ENCODE data around the gene PTAFR.

The PTAFR gene

GRCh38 chr1:28156821-28157220 is 19.7 kb downstream of the PTAFR start:
- H3K27me3 ChIP-seq (ENCODE audit: low read length) = no peaks in the 10 kb centered on the region
- TF ChIP-seq EZH2phosphoT487 (conservative IDR thresholded peaks at IDR 0.05; ENCODE audit: low read length) (no peak), CTCF (IDR thresholded peaks at IDR 0.05; ENCODE audit: insufficient read depth, low read length, poor library complexity, severe bottlenecking) (no peak)
- no peak overlapping the region for H3K9ac ChIP-seq (ENCODE audit: low read length)
- H3K36me3 ChIP-seq (ENCODE audit: low read length) = no peaks in the 10 kb centered on the region
- no peak overlapping the region for H3K4me2 ChIP-seq (ENCODE audit: low read depth, low read length, poor library complexity, severe bottlenecking)
- no peak overlapping the region for H2AFZ ChIP-seq (ENCODE audit: low read depth, low read length, severe bottlenecking)
- no peaks in the 10 kb centered on the region for H4K20me1 ChIP-seq (ENCODE audit: low read depth, low read length)
- H3K79me2 ChIP-seq (ENCODE audit: insufficient read depth, low read length) = peaks cover 91% of the 10 kb centered on the region
- 0 out of 2 replicates have a peak overlapping the region, but pooled peaks have one; percentile 13 for H3K27ac ChIP-seq (ENCODE audit: low read depth, low read length)
- no peaks in the 10 kb centered on the region for H3K9me3 ChIP-seq (ENCODE audit: insufficient read depth, low read length)
- H3K4me3 ChIP-seq (ENCODE audit: insufficient read depth, low read length, poor library complexity, severe bottlenecking) = no peak overlapping the region
- H3F3A ChIP-seq (ENCODE audit: insufficient read depth) = peaks cover 13% of the 10 kb centered on the region
- H3K9me2 ChIP-seq (replicated peaks; ENCODE audit: insufficient read depth, low read length) = no peaks in the 10 kb centered on the region

GRCh38 chr1:28155628-28156027 is 20.9 kb downstream of the PTAFR start:
- Histone ChIP-seq H3K27me3 (ENCODE audit: low read length) (no peaks in the 10 kb centered on the region), H4K20me1 (ENCODE audit: low read depth, low read length) (no peaks in the 10 kb centered on the region), H3K9ac (ENCODE audit: low read length) (no peak overlapping the region), H3K36me3 (ENCODE audit: low read length) (no peaks in the 10 kb centered on the region), H3K79me2 (ENCODE audit: insufficient read depth, low read length) (peaks cover 83% of the 10 kb centered on the region), H3F3A (ENCODE audit: insufficient read depth) (peaks cover 22% of the 10 kb centered on the region), H3K9me2 (replicated peaks; ENCODE audit: insufficient read depth, low read length) (no peaks in the 10 kb centered on the region), H2AFZ (ENCODE audit: low read depth, low read length, severe bottlenecking) (no peak overlapping the region), H3K27ac (ENCODE audit: low read depth, low read length) (no peak overlapping the region), H3K4me3 (ENCODE audit: insufficient read depth, low read length, poor library complexity, severe bottlenecking) (no peak overlapping the region), H3K4me2 (ENCODE audit: low read depth, low read length, poor library complexity, severe bottlenecking) (no peak overlapping the region), H3K9me3 (ENCODE audit: insufficient read depth, low read length) (no peaks in the 10 kb centered on the region)
- TF ChIP-seq CTCF (IDR thresholded peaks at IDR 0.05; ENCODE audit: insufficient read depth, low read length, poor library complexity, severe bottlenecking) (no peak), EZH2phosphoT487 (conservative IDR thresholded peaks at IDR 0.05; ENCODE audit: low read length) (no peak)

GRCh38 chr1:28154078-28154594 is 22.4 kb downstream of the PTAFR start:
- Histone ChIP-seq H3K27me3 (ENCODE audit: low read length) (no peaks in the 10 kb centered on the region), H3K4me2 (ENCODE audit: low read depth, low read length, poor library complexity, severe bottlenecking) (no peak overlapping the region), H4K20me1 (ENCODE audit: low read depth, low read length) (no peaks in the 10 kb centered on the region), H3K9ac (ENCODE audit: low read length) (no peak overlapping the region), H3K36me3 (ENCODE audit: low read length) (0 out of 2 replicates have a peak, but pooled peaks cover 3% of the 10 kb centered on the region), H3K9me2 (replicated peaks; ENCODE audit: insufficient read depth, low read length) (no peaks in the 10 kb centered on the region), H3K79me2 (ENCODE audit: insufficient read depth, low read length) (peaks cover 72% of the 10 kb centered on the region), H3K9me3 (ENCODE audit: insufficient read depth, low read length) (no peaks in the 10 kb centered on the region), H3K4me3 (ENCODE audit: insufficient read depth, low read length, poor library complexity, severe bottlenecking) (no peak overlapping the region), H3K27ac (ENCODE audit: low read depth, low read length) (no peak overlapping the region), H3F3A (ENCODE audit: insufficient read depth) (peaks cover 31% of the 10 kb centered on the region), H2AFZ (ENCODE audit: low read depth, low read length, severe bottlenecking) (no peak overlapping the region)
- TF ChIP-seq EZH2phosphoT487 (conservative IDR thresholded peaks at IDR 0.05; ENCODE audit: low read length) = no peak
- TF ChIP-seq CTCF (IDR thresholded peaks at IDR 0.05; ENCODE audit: insufficient read depth, low read length, poor library complexity, severe bottlenecking) = no peak
